ENCODE results near the gene DYNC1LI2.

Gene DYNC1LI2

GRCh38 chr16:66693149-66693548, 58.3 kb downstream of the DYNC1LI2 start:
- H3K36me3 ChIP-seq (ENCODE audit: insufficient read depth, low read length), result no peaks in the 10 kb centered on the region
- peaks cover 13% of the 10 kb centered on the region for H3K4me1 ChIP-seq (ENCODE audit: insufficient read depth, low read length, poor library complexity, severe bottlenecking)
- no peak overlapping the region for H3K9ac ChIP-seq (ENCODE audit: low read depth, low read length, poor library complexity, severe bottlenecking)
- no peak overlapping the region for H2AFZ ChIP-seq (ENCODE audit: low read length)
- H3K4me3 ChIP-seq (ENCODE audit: low read length, poor library complexity, severe bottlenecking), result no peak overlapping the region
- H3F3A ChIP-seq (ENCODE audit: low read depth), result no peaks in the 10 kb centered on the region
- H4K20me1 ChIP-seq (ENCODE audit: insufficient read depth, low read length, poor library complexity, severe bottlenecking), result peaks cover 4% of the 10 kb centered on the region
- no peak for TF ChIP-seq EZH2phosphoT487 (IDR thresholded peaks at IDR 0.05; ENCODE audit: borderline replicate concordance)
- TF ChIP-seq CTCF (conservative IDR thresholded peaks at IDR 0.05; ENCODE audit: low read length), result no peak
- H3K27me3 ChIP-seq (ENCODE audit: insufficient read depth, low read length, poor library complexity, severe bottlenecking), result peaks cover 12% of the 10 kb centered on the region
- no peaks in the 10 kb centered on the region for H3K79me2 ChIP-seq (ENCODE audit: insufficient read depth, low read length)
- H3K4me2 ChIP-seq (ENCODE audit: low read depth, low read length, poor library complexity, severe bottlenecking), result no peak overlapping the region
- H3K9me2 ChIP-seq (replicated peaks; ENCODE audit: low read depth, low read length), result no peaks in the 10 kb centered on the region
- no peaks in the 10 kb centered on the region for H3K9me3 ChIP-seq (ENCODE audit: insufficient read depth, low read depth, low read length)

DNA sequence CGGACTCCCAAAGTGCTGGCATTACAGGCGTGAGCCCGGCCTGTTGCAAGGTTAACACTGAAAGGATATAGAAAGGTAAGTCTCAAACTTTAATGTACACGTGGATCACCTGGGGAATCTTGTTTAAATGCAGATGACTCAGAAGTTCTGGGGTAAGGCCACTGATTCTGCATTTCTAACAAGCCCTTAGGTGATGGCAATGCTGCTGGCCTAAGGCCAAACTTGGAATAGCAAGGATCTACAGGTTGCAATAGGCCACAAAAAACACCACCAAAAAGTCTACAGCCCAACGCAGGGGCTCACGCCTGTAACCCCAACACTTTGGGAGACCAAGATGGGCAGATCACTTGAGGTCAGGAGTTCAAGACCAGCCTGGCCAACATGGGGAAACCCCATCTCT, 59.1 kb downstream of the DYNC1LI2 start:
- Histone ChIP-seq H3K4me2 (ENCODE audit: low read depth, low read length, poor library complexity, severe bottlenecking) (no peak overlapping the region), H3F3A (ENCODE audit: low read depth) (no peaks in the 10 kb centered on the region), H3K9me3 (ENCODE audit: insufficient read depth, low read depth, low read length) (no peaks in the 10 kb centered on the region), H3K4me3 (ENCODE audit: low read length, poor library complexity, severe bottlenecking) (no peak overlapping the region), H3K79me2 (ENCODE audit: insufficient read depth, low read length) (no peaks in the 10 kb centered on the region), H3K36me3 (ENCODE audit: insufficient read depth, low read length) (no peaks in the 10 kb centered on the region), H4K20me1 (ENCODE audit: insufficient read depth, low read length, poor library complexity, severe bottlenecking) (peaks cover 4% of the 10 kb centered on the region), H2AFZ (ENCODE audit: low read length) (no peak overlapping the region), H3K27me3 (ENCODE audit: insufficient read depth, low read length, poor library complexity, severe bottlenecking) (peaks cover 12% of the 10 kb centered on the region), H3K9me2 (replicated peaks; ENCODE audit: low read depth, low read length) (no peaks in the 10 kb centered on the region), H3K4me1 (ENCODE audit: insufficient read depth, low read length, poor library complexity, severe bottlenecking) (peaks cover 13% of the 10 kb centered on the region), H3K9ac (ENCODE audit: low read depth, low read length, poor library complexity, severe bottlenecking) (no peak overlapping the region)
- TF ChIP-seq CTCF (conservative IDR thresholded peaks at IDR 0.05; ENCODE audit: low read length) (no peak), EZH2phosphoT487 (IDR thresholded peaks at IDR 0.05; ENCODE audit: borderline replicate concordance) (no peak)

- peaks cover 4% of the 10 kb centered on the region for H4K20me1 ChIP-seq (ENCODE audit: insufficient read depth, low read length, poor library complexity, severe bottlenecking)
- no peaks in the 10 kb centered on the region for H3K79me2 ChIP-seq (ENCODE audit: insufficient read depth, low read length)
- no peak overlapping the region for H3K4me2 ChIP-seq (ENCODE audit: low read depth, low read length, poor library complexity, severe bottlenecking)
- H3K9ac ChIP-seq (ENCODE audit: low read depth, low read length, poor library complexity, severe bottlenecking), result no peak overlapping the region
- H2AFZ ChIP-seq (ENCODE audit: low read length), result no peak overlapping the region
- H3K9me3 ChIP-seq (ENCODE audit: insufficient read depth, low read depth, low read length), result no peaks in the 10 kb centered on the region
- H3F3A ChIP-seq (ENCODE audit: low read depth), result no peaks in the 10 kb centered on the region
- no peak overlapping the region for H3K4me3 ChIP-seq (ENCODE audit: low read length, poor library complexity, severe bottlenecking)
- no peaks in the 10 kb centered on the region for H3K9me2 ChIP-seq (replicated peaks; ENCODE audit: low read depth, low read length)
- no peaks in the 10 kb centered on the region for H3K36me3 ChIP-seq (ENCODE audit: insufficient read depth, low read length)
- TF ChIP-seq CTCF (conservative IDR thresholded peaks at IDR 0.05; ENCODE audit: low read length) (no peak), EZH2phosphoT487 (IDR thresholded peaks at IDR 0.05; ENCODE audit: borderline replicate concordance) (no peak)
- peaks cover 13% of the 10 kb centered on the region for H3K4me1 ChIP-seq (ENCODE audit: insufficient read depth, low read length, poor library complexity, severe bottlenecking)
- peaks cover 12% of the 10 kb centered on the region for H3K27me3 ChIP-seq (ENCODE audit: insufficient read depth, low read length, poor library complexity, severe bottlenecking)
Measured at GRCh38 chr16:66691234-66691633, 60.2 kb downstream of the DYNC1LI2 start.

Measured in Loucy (cell line).